Epidermal melanocyte (primary cell): ENCODE results near the gene GPR78.
"Not testable (repeated sequence)": the region's sequence is repeated elsewhere in the genome, so short reads cannot be mapped to it uniquely, and the experiment has no call there.

Experiments used
- DNase-seq: peaks from one replicate; pipeline ENCODE4 v3.0.0; 2011; ENCODE audit warnings: low spot score; ENCODE audit not compliant: insufficient read length

GPR78 gene

GRCh38 chr4:8615921-8616787 lies 36.0 kb downstream of the GPR78 start:
- no peak for DNase-seq

DNA sequence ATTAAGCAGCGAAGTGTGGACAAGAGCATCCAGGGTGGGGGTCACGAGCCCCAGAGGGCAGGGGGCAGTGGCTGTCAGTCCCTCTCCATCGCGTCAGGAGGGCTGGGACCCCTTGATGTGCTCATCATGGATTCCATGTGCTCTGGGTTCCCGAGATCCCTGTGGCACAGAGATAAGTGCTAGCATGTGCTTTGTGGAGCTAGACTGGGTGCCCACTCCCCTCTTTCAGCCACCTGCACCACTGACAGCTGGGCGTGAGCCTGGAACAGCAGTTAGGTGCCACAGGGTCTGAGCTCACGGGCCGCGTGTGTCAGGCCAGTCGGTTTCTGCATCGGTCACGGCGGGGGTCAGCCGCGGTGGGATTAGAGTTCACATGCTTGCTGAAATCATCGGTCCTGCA lies 36.6 kb downstream of the GPR78 start:
- DNase-seq = no peak

DNA sequence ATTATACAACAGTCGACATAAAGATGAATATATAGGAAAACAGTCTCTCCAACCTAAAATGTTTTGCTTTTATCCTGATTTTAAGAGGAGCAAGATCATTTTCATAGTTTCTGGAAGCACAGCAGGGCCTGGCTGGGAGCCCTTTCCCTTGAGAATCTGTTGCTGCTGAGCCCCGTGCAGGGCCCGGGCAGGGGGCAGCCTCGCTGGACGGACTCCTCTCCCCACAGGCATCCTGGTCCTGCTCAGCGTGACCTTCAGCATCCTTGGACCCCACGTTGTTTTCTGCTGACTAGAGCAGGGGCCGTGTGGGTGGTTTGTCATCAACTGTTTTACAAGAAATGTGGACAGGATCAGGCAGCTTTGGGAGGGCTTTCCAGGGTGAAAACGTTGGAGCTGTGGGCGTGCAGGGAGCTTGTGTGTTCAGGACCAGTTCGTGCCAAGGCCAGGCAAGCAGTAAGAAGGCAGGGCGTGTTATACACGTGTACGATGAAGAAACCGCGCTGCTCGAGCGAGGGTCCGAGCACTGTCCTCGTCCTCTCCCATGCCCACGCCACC lies 37.4 kb downstream of the GPR78 start:
- DNase-seq = no peak

DNA sequence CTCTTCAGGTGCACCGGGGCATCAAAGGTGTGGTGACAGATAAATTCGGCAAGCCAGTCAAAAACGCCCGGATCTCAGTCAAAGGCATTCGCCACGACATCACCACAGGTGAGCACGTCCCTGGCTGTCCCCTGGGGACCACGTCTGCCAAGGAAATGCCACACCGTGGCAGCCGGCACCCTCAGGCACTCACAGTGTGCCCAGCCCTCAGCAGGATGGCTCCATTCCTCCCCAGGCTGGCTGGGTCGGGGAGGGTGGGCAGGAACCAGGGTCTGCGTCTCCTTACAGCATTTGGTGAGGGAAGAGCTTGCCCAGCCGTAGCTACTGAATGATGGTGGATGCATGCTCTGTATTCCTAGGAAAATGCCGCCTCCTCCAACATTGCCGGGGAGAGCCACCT lies 38.2 kb downstream of the GPR78 start:
- DNase-seq = no peak

GRCh38 chr4:8618961-8619720 lies 38.9 kb downstream of the GPR78 start:
- no peak for DNase-seq

GRCh38 chr4:8621135-8621534 lies 40.9 kb downstream of the GPR78 start:
- DNase-seq = not testable (repeated sequence)

- DNase-seq = not testable (repeated sequence)
These were observed 44.5 kb downstream of the GPR78 start for GRCh38 chr4:8624601-8625272.

DNA sequence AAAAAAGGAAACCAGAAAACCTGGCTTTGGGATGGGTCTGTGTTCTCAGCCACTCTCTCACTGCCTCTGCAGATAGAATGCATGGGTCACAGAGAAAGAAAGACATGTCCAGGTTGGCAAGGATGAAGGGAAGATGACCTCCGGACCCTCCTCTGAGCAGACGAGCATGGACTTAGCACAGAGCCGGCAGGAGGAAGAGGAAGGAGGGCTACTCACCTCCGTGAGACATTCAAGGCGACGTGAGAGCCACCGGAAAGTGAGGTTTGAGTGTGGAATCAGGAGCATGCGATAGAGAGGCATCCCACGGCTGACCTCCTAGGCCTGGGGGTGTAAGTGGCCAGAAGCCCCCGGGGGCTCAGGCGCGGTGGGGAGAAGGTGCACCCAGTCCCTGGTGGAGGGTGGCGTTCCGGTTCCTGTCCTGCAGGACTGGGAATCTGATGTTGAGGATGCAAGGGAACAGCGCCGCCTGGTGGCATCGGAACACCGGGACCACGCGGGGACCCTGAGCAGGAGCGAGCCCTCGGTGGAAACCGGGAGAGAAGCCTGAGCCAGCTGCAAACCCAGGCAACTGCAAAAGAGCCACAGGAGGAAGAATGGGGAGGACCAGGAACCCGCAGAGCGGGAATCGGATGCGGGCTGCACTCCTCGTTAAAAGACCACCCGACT lies 50.2 kb downstream of the GPR78 start:
- DNase-seq = not testable (repeated sequence)

GRCh38 chr4:8631896-8632295 lies 51.7 kb downstream of the GPR78 start:
- not testable (repeated sequence) for DNase-seq

GRCh38 chr4:8634773-8635172 lies 54.6 kb downstream of the GPR78 start:
- not testable (repeated sequence) for DNase-seq

DNA sequence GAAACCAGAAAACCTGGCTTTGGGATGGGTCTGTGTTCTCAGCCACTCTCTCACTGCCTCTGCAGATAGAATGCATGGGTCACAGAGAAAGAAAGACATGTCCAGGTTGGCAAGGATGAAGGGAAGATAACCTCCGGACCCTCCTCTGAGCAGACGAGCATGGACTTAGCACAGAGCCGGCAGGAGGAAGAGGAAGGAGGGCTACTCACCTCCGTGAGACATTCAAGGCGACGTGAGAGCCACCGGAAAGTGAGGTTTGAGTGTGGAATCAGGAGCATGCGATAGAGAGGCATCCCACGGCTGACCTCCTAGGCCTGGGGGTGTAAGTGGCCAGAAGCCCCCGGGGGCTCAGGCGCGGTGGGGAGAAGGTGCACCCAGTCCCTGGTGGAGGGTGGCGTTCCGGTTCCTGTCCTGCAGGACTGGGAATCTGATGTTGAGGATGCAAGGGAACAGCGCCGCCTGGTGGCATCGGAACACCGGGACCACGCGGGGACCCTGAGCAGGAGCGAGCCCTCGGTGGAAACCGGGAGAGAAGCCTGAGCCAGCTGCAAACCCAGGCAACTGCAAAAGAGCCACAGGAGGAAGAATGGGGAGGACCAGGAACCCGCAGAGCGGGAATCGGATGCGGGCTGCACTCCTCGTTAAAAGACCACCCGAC lies 55.8 kb downstream of the GPR78 start:
- DNase-seq = not testable (repeated sequence)
